Measurements from ENCODE around the gene SPSB1. TPM values are rescaled to one million over a fixed set of nuclear protein-coding genes. Genes with fewer than 3 reads are reported as not detected.

The SPSB1 gene
- total and polyA plus RNA-seq, 7 experiments from 2014 or later = 1.4 to 10.3 (median 1.9) TPM

DNA sequence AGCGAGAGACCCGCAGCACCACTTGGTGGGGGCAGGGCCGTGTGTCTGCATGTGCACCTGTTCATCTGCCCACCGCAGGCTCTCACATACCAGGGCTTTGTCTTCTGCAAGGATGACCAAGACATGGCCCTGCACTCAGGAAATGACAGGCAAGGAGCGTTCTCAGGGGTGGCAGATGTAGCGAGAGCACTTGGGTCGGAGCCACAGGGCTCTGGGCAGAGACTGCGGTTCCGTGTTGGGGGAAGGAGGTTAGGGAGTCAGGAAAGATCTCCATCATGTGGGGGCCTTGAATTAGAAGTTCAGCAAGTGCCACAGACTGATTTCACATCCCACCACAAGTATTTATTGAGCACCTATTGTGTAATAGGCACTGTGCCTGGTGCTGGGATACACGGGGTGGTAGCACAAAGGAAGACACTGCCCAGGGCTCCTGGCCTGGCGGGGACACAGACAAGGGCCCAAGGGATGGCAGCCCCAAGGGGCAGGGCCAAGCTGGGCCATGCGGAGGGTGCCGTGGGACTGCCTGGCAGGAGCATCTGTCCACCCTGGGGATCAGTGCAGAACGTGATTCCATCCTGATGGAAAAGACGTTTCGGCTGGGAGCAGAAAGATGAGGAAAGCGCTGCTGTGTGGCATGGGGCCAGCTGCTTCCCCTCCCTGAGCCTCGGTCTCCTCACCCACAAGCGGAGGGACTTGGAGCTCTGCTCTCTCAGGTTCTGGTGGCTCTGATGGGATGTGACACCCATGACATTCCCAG, 11.4 kb upstream of the SPSB1 start:
- H3K4me3 Mint-ChIP-seq = peak overlapping the region in 1 of 10 donors; percentile 76
- peak overlapping the region in 4 of 9 donors; percentile 7 to 77 (median 30) for H3K27ac Mint-ChIP-seq
- H3K9me3 Mint-ChIP-seq = peaks cover 0 to 22% (median 8%) of the 10 kb centered on the region in 11 donors
- Histone ChIP-seq H3K27me3 (ENCODE audit: control insufficient read depth in 2 of 2, insufficient read depth in 2 of 2, low read length in 2 of 2) (no peaks in the 10 kb centered on the region), H3K36me3 (ENCODE audit: control insufficient read depth in 2 of 3, insufficient read depth in 3 of 3, low read length in 3 of 3) (no peaks in the 10 kb centered on the region), H3K4me1 (ENCODE audit: control insufficient read depth in 2 of 2, insufficient read depth in 2 of 2, low read length in 2 of 2) (peaks cover 24 to 32% of the 10 kb centered on the region in 2 donors), H3K27ac (ENCODE audit: low read depth, low read length) (no peak overlapping the region), H3K9me3 (ENCODE audit: control insufficient read depth in 2 of 3, low read length in 3 of 3) (no peaks in the 10 kb centered on the region), H3K4me3 (ENCODE audit: low read length) (no peak overlapping the region)
- no peak for ATAC-seq
- peaks cover 0 to 6% (median 0%) of the 10 kb centered on the region in 5 donors for H3K27me3 Mint-ChIP-seq
- intact Hi-C loops (cut with micrococcal nuclease) = loop anchor here in 1 of 2 donors (10.0 kb wide), 1 partner anchor 304 kb away; the partner anchor contains the start of gene TMEM201
- ChIA-PET POLR2A (no interaction called here), CTCF (interaction anchor here (0.8 to 1.1 kb wide), 2 partner anchors 8 to 28 kb away, joined by 3 read pairs; no protein-coding TSS in a partner anchor)
- peaks cover 0 to 29% (median 5%) of the 10 kb centered on the region in 5 donors for H3K36me3 Mint-ChIP-seq
- no peak for DNase-seq
- H3K4me1 Mint-ChIP-seq = peaks cover 23 to 67% (median 50%) of the 10 kb centered on the region in 7 donors

DNA sequence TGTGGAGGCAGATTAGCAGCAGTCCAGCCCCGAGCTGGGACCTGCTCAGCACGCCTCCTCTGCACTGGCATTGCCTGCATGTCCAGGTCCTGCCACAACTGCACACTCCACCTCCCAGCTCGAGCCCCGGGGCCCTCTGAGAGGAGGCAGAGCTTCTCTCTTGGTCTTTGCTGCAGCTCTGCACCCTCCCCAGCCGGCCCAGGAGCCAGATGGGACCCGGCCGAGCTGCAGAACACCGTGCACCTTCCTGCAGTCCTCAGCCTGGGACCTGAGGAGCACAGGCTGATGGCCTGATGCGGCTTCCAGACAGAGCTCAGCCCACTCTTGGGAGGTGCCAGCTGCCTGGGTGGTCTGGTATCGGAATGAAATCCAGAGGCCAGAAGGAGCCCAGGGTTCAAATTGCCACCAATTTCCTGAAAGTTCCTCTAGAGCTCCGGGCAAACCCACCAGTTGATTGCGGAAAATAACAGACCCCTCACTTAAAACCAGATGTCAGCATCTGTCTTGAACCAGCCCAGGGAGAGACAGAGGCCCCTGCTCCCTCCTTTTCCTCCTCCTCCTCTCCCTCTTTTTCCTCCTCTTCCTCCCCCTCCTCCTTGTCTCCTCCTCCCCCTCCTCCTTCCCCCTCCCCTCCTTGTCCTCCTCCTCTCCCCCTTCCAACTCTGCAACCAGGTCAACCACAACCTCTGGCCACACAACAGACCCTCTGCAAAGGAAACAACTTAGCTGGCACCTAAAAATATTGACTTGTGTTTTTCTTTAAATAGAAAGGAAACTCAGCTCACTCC, 10.6 kb upstream of the SPSB1 start:
- H3K9me3 Mint-ChIP-seq = peaks cover 0 to 27% (median 11%) of the 10 kb centered on the region in 11 donors
- Histone ChIP-seq H3K9me3 (ENCODE audit: control insufficient read depth in 2 of 3, low read length in 3 of 3) (no peaks in the 10 kb centered on the region), H3K4me3 (ENCODE audit: low read length) (no peak overlapping the region), H3K4me1 (ENCODE audit: control insufficient read depth in 2 of 2, insufficient read depth in 2 of 2, low read length in 2 of 2) (peaks cover 24 to 32% of the 10 kb centered on the region in 2 donors), H3K36me3 (ENCODE audit: control insufficient read depth in 2 of 3, insufficient read depth in 3 of 3, low read length in 3 of 3) (no peaks in the 10 kb centered on the region), H3K27ac (ENCODE audit: low read depth, low read length) (no peak overlapping the region), H3K27me3 (ENCODE audit: control insufficient read depth in 2 of 2, insufficient read depth in 2 of 2, low read length in 2 of 2) (no peaks in the 10 kb centered on the region)
- intact Hi-C loops (cut with micrococcal nuclease) = loop anchor here in 1 of 2 donors (10.0 kb wide), 1 partner anchor 303 kb away; the partner anchor contains the start of gene TMEM201
- POLR2A ChIA-PET = no interaction called here
- peaks cover 0 to 34% (median 5%) of the 10 kb centered on the region in 5 donors for H3K36me3 Mint-ChIP-seq
- no peak for DNase-seq
- H3K27ac Mint-ChIP-seq = peak overlapping the region in 2 of 9 donors; percentile 51 to 85
- CTCF ChIA-PET = interaction anchor here (1.1 kb wide), 1 partner anchor 29 kb away, joined by 3 read pairs; no protein-coding TSS in a partner anchor
- ATAC-seq = no peak
- no peak overlapping the region for H3K4me3 Mint-ChIP-seq
- H3K4me1 Mint-ChIP-seq = peaks cover 23 to 70% (median 50%) of the 10 kb centered on the region in 7 donors
- H3K27me3 Mint-ChIP-seq = peaks cover 0 to 6% (median 0%) of the 10 kb centered on the region in 5 donors

DNA sequence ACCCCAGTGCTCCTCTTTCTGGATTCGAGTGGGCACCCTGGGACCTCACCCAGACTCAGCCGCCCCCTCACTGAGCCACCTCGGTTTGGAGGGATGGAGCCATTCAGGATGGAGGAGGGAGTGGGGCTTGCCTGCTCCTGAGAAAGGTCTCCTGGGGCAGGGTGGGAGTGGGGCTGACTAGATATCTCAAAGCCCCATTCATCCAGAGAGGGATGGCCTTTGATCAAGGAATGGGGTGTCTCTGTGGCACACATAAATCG, 10.1 kb upstream of the SPSB1 start:
- Mint-ChIP-seq H3K36me3 (peaks cover 0 to 39% (median 5%) of the 10 kb centered on the region in 5 donors), H3K4me3 (peak overlapping the region in 1 of 10 donors; percentile 41), H3K27me3 (peaks cover 0 to 6% (median 0%) of the 10 kb centered on the region in 5 donors), H3K9me3 (peaks cover 0 to 32% (median 11%) of the 10 kb centered on the region in 11 donors), H3K27ac (peak overlapping the region in 4 of 9 donors; percentile 13 to 85 (median 68)), H3K4me1 (peaks cover 23 to 70% (median 50%) of the 10 kb centered on the region in 7 donors)
- Histone ChIP-seq H3K9me3 (ENCODE audit: control insufficient read depth in 2 of 3, low read length in 3 of 3) (no peaks in the 10 kb centered on the region), H3K27me3 (ENCODE audit: control insufficient read depth in 2 of 2, insufficient read depth in 2 of 2, low read length in 2 of 2) (no peaks in the 10 kb centered on the region), H3K4me3 (ENCODE audit: low read length) (no peak overlapping the region), H3K4me1 (ENCODE audit: control insufficient read depth in 2 of 2, insufficient read depth in 2 of 2, low read length in 2 of 2) (peaks cover 24 to 32% of the 10 kb centered on the region in 2 donors), H3K27ac (ENCODE audit: low read depth, low read length) (no peak overlapping the region), H3K36me3 (ENCODE audit: control insufficient read depth in 2 of 3, insufficient read depth in 3 of 3, low read length in 3 of 3) (no peaks in the 10 kb centered on the region)
- intact Hi-C loops (cut with micrococcal nuclease) = loop anchor here in 1 of 2 donors (10.0 kb wide), 1 partner anchor 302 kb away; the partner anchor contains the start of gene TMEM201
- ATAC-seq (no peak), DNase-seq (no peak)
- POLR2A ChIA-PET = no interaction called here
- CTCF ChIA-PET = no interaction called here

DNA sequence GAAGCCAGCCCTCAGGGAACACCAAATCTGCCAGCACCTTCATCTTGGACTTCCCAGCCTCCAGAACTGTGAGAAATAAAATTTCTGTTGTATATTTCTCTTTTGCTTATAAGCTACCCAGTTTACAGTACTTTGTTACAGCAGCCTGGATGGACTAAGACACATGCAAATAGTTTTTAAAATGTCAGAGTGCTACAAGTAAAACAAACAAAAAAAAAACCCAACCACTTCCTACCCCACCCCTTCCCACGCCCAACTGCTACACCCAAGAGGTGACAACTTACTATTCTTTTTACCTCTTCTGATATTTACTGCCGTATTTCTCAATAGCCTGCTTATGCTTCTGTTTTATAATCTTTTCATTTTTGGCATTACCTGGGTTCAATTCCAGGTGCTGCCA, 8.6 kb upstream of the SPSB1 start:
- ChIA-PET POLR2A (no interaction called here), CTCF (interaction anchor here (0.6 to 1.1 kb wide), 3 partner anchors 55 to 207 kb away, joined by 3 read pairs; no protein-coding TSS in a partner anchor)
- no peak overlapping the region for H3K27ac ChIP-seq (ENCODE audit: low read depth, low read length)
- peak overlapping the region; percentile 43 for H3K4me3 ChIP-seq (ENCODE audit: low read length)
- no peaks in the 10 kb centered on the region for H3K36me3 ChIP-seq (ENCODE audit: control insufficient read depth in 2 of 3, insufficient read depth in 3 of 3, low read length in 3 of 3)
- Mint-ChIP-seq H3K9me3 (peaks cover 0 to 47% (median 15%) of the 10 kb centered on the region in 11 donors), H3K4me1 (peaks cover 21 to 63% (median 50%) of the 10 kb centered on the region in 7 donors), H3K27me3 (peaks cover 0 to 6% (median 0%) of the 10 kb centered on the region in 5 donors), H3K27ac (peak overlapping the region in 4 of 9 donors; percentile 13 to 85 (median 54)), H3K4me3 (peak overlapping the region; percentile 22 to 84 (median 48)), H3K36me3 (peaks cover 0 to 42% (median 9%) of the 10 kb centered on the region in 5 donors)
- no peaks in the 10 kb centered on the region for H3K27me3 ChIP-seq (ENCODE audit: control insufficient read depth in 2 of 2, insufficient read depth in 2 of 2, low read length in 2 of 2)
- DNase-seq (peak in 4 of 9 donors; percentile 35 to 42 (median 38)), ATAC-seq (peak; percentile 48)
- peaks cover 0 to 7% (median 0%) of the 10 kb centered on the region in 3 experiments for H3K9me3 ChIP-seq (ENCODE audit: control insufficient read depth in 2 of 3, low read length in 3 of 3)
- intact Hi-C loops (cut with micrococcal nuclease) = loop anchor here in 1 of 2 donors (10.0 kb wide), 1 partner anchor 301 kb away; the partner anchor contains the start of gene TMEM201
- H3K4me1 ChIP-seq (ENCODE audit: control insufficient read depth in 2 of 2, insufficient read depth in 2 of 2, low read length in 2 of 2) = peaks cover 24 to 32% of the 10 kb centered on the region in 2 donors

DNA sequence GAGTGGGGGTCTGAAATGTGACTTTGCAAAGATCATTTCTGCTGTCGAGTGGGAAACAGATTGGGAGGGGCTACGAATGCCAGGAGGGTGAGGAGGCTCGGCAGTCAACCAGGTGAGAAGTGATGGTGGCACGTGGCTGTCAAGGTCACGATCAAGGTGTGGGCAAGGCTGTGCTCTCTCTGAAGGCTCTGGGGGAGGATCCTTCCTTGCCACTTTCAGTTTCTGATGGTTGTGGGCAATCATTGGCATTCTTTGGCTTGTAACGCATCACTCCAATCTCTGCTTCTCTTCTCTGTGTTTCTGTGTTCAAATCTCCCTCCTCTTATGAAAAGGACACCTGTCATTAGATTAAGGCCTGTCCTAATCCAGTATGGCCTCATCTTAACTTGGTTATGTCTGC, 6.1 kb upstream of the SPSB1 start:
- H3K4me3 Mint-ChIP-seq = no peak overlapping the region

More for the DNA sequence above, 6.1 kb upstream of the SPSB1 start:
- H3K27ac Mint-ChIP-seq = peak overlapping the region in 2 of 9 donors; percentile 2 to 21
- no peak for ATAC-seq
- Histone ChIP-seq H3K27ac (ENCODE audit: low read depth, low read length) (no peak overlapping the region), H3K27me3 (ENCODE audit: control insufficient read depth in 2 of 2, insufficient read depth in 2 of 2, low read length in 2 of 2) (no peaks in the 10 kb centered on the region), H3K4me3 (ENCODE audit: low read length) (no peak overlapping the region), H3K36me3 (ENCODE audit: control insufficient read depth in 2 of 3, insufficient read depth in 3 of 3, low read length in 3 of 3) (no peaks in the 10 kb centered on the region), H3K9me3 (ENCODE audit: control insufficient read depth in 2 of 3, low read length in 3 of 3) (peaks cover 0 to 7% (median 0%) of the 10 kb centered on the region in 3 experiments), H3K4me1 (ENCODE audit: control insufficient read depth in 2 of 2, insufficient read depth in 2 of 2, low read length in 2 of 2) (peaks cover 19 to 24% of the 10 kb centered on the region in 2 donors)
- peaks cover 0 to 40% (median 10%) of the 10 kb centered on the region in 5 donors for H3K36me3 Mint-ChIP-seq
- H3K9me3 Mint-ChIP-seq = peaks cover 0 to 48% (median 16%) of the 10 kb centered on the region in 11 donors
- ChIA-PET CTCF (interaction anchor here (1.7 kb wide), 1 partner anchor 204 kb away, joined by 10 read pairs; no protein-coding TSS in a partner anchor), POLR2A (no interaction called here)
- intact Hi-C loops (cut with micrococcal nuclease) = loop anchor here (5.0 to 10.0 kb wide), 3 partner anchors 49 to 298 kb away; partner anchors contain the start of gene TMEM201 (in 1 of the 2)
- H3K27me3 Mint-ChIP-seq = no peaks in the 10 kb centered on the region
- DNase-seq = no peak
- peaks cover 6 to 48% (median 39%) of the 10 kb centered on the region in 7 donors for H3K4me1 Mint-ChIP-seq
